Panc1 (cell line): ENCODE results near the gene KLHL2.

ENCODE experiments used
- CTCF ChIP-seq: fragments of 450-650 bp; IDR thresholded peaks from 2 replicates; pipeline ENCODE4 v1.5.1; 2017; ENCODE audit warnings: mild to moderate bottlenecking
- POLR2AphosphoS5 ChIP-seq: IDR thresholded peaks from 2 replicates; pipeline ENCODE4 v1.6.1; 2012; ENCODE audit warnings: mild to moderate bottlenecking, low read depth, low read length, moderate library complexity
- TCF7L2 ChIP-seq: IDR thresholded peaks from 2 replicates; pipeline ENCODE4 v1.6.1; 2011; ENCODE audit warnings: mild to moderate bottlenecking, low read depth, low read length, inconsistent platforms
- TF ChIP-seq, protein P1 (sequence below), 2 experiments: IDR thresholded peaks; 2 replicates each; pipeline ENCODE4 v1.6.1; 2011 to 2012; ENCODE audit warnings: low read depth in 2 of 2, control low read depth in 1 of 2, low read length in 1 of 2, mild to moderate bottlenecking in 1 of 2, moderate library complexity in 1 of 2; ENCODE audit not compliant: insufficient read depth in 1 of 2

GRCh38 chr4:165294907-165295306 is 87.5 kb downstream of the KLHL2 start:
- no peak for TF ChIP-seq CTCF
- TF ChIP-seq, protein P1, sequence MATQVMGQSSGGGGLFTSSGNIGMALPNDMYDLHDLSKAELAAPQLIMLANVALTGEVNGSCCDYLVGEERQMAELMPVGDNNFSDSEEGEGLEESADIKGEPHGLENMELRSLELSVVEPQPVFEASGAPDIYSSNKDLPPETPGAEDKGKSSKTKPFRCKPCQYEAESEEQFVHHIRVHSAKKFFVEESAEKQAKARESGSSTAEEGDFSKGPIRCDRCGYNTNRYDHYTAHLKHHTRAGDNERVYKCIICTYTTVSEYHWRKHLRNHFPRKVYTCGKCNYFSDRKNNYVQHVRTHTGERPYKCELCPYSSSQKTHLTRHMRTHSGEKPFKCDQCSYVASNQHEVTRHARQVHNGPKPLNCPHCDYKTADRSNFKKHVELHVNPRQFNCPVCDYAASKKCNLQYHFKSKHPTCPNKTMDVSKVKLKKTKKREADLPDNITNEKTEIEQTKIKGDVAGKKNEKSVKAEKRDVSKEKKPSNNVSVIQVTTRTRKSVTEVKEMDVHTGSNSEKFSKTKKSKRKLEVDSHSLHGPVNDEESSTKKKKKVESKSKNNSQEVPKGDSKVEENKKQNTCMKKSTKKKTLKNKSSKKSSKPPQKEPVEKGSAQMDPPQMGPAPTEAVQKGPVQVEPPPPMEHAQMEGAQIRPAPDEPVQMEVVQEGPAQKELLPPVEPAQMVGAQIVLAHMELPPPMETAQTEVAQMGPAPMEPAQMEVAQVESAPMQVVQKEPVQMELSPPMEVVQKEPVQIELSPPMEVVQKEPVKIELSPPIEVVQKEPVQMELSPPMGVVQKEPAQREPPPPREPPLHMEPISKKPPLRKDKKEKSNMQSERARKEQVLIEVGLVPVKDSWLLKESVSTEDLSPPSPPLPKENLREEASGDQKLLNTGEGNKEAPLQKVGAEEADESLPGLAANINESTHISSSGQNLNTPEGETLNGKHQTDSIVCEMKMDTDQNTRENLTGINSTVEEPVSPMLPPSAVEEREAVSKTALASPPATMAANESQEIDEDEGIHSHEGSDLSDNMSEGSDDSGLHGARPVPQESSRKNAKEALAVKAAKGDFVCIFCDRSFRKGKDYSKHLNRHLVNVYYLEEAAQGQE (IDR thresholded peaks at IDR 0.05; ENCODE audit: insufficient read depth in 1 of 2, low read depth in 2 of 2, low read length in 1 of 2) = no peak
- TF ChIP-seq POLR2AphosphoS5 = no peak
- no peak for TF ChIP-seq TCF7L2
